Fibroblast of peridontal ligament (primary cell): ENCODE data around the gene ELOVL3.

Experiments used
- DNase-seq: peaks from one replicate; pipeline ENCODE4 v3.0.0-alpha.2; 2010; ENCODE audit errors: extremely low read depth

Gene ELOVL3

GRCh38 chr10:102254426-102254825 is 28.3 kb downstream of the ELOVL3 start:
- DNase-seq, result no peak

GRCh38 chr10:102255404-102255803 is 29.3 kb downstream of the ELOVL3 start:
- no peak for DNase-seq

DNA sequence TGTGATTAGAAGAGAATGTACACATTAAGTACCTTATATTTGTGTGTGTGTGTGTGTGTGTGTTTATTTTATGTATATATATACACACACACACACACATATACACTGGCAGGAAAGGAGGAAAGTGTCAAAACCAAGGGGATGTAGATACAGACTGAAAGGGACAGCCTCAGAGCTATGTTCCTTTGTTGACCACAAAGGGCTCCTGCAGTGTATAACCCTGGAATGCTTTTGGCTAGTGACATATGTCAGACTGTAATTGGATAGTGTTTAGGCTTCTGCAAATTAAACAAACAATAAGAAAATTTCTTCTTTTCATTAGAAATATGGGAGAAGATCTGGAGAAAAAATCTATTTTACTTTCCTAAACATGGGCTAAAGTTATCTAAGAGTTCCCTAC is 35.1 kb downstream of the ELOVL3 start:
- DNase-seq, result no peak

- peak; percentile 49 for DNase-seq
Observed at GRCh38 chr10:102261842-102262241, 35.7 kb downstream of the ELOVL3 start.

- DNase-seq, result no peak
Observed at GRCh38 chr10:102262744-102263370, 36.8 kb downstream of the ELOVL3 start.

GRCh38 chr10:102264371-102264770 is 38.3 kb downstream of the ELOVL3 start:
- no peak for DNase-seq

DNA sequence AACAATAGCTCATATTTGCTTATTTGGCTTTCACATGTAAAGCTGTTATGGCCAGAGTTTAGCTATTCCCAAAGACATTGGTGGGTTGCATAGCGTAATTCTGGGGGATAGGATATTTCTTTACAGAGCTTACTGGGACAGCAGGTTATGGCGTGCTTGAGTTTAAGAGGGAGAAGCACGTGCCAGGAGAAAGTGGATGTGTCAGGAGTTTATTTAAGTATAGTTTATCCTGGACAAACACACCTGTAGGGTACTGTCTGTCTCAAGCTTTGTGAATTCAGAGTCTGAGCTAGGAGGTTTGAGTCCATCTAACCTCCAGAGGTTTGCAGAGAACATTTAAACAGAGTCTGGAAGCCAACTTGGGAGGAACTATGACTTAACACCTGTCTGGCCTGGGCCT is 40.6 kb downstream of the ELOVL3 start:
- DNase-seq, result no peak

- peak; percentile 75 for DNase-seq
Observed at GRCh38 chr10:102267748-102268147, 41.6 kb downstream of the ELOVL3 start.

- DNase-seq, result peak; percentile 57
Observed at GRCh38 chr10:102268375-102268888, 42.3 kb downstream of the ELOVL3 start.

GRCh38 chr10:102269017-102269416 is 42.9 kb downstream of the ELOVL3 start:
- no peak for DNase-seq

- DNase-seq, result no peak
Observed at GRCh38 chr10:102274062-102274461, 48.0 kb downstream of the ELOVL3 start.

DNA sequence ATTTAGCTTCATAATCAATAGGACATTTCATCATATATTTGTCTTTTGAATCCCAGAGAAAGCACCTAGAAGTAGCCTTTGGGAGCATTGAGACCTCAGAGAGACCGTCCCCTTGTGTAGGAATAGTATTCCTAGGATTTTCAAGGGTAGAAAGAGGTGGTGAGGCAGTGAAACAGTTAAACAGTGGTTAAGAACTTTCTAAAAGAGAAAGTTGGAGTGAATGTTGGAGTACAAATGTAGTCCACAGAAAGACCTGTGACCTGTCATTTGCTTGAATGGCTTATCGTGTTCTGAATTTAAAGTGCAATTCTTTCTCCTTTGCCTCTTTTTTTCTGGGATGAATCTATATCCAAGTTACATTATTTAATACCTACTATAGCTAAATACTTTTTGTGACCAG is 49.2 kb downstream of the ELOVL3 start:
- DNase-seq, result no peak

GRCh38 chr10:102279104-102279503 is 53.0 kb downstream of the ELOVL3 start:
- DNase-seq, result no peak
